ENCODE measurements around the gene CDC42EP3. TPM values are rescaled to one million over a fixed set of nuclear protein-coding genes. Genes with fewer than 3 reads are reported as not detected.

The CDC42EP3 gene
- total RNA-seq, 1 experiment from 2014 or later, result 31.5 TPM

DNA sequence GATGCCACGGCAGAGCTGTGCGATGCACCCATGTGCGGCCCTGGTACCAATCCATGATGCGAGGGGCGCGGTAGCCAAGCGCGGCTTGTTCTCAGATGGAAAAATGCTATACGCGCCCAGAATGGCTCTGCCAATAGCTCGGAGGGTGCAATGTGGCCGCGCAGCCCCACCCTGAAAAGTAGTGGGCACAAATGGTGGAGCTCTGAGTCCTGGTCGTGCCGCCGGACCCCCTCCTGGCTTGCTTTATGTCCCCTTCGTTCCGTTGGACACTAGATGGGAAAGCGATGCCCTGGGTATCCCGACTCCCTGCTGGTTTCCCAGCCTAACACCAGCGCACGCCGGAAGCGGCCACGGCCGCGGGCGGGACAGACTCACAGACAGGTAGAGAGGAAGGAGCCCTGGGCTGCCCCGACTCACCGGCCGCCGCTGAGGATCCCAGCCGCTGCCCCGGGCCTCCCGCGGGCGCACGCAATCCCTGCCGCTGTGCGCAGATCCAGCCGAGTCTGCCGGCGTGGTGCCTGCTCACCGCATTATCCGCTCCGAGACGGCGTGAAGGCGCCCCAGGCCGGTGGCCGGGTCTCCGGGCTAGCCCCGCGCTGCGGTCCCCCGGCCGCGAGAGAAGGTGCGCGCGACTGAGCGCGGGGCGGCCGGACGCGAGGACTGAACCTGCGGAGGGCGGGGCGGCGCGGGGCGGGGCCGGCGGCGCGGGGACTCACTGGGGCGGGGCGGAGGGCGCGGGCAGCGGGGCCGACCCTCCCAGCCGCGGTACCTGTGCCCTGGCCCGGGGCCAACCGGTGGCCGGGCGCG, at the start of gene CDC42EP3 (continued):
- TF ChIP-seq, protein P1, sequence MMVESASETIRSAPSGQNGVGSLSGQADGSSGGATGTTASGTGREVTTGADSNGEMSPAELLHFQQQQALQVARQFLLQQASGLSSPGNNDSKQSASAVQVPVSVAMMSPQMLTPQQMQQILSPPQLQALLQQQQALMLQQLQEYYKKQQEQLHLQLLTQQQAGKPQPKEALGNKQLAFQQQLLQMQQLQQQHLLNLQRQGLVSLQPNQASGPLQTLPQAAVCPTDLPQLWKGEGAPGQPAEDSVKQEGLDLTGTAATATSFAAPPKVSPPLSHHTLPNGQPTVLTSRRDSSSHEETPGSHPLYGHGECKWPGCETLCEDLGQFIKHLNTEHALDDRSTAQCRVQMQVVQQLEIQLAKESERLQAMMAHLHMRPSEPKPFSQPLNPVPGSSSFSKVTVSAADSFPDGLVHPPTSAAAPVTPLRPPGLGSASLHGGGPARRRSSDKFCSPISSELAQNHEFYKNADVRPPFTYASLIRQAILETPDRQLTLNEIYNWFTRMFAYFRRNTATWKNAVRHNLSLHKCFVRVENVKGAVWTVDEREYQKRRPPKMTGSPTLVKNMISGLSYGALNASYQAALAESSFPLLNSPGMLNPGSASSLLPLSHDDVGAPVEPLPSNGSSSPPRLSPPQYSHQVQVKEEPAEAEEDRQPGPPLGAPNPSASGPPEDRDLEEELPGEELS (CRISPR knock-in tag; IDR thresholded peaks at IDR 0.05), result peak; percentile 80; the same call in 1 of the 2 replicates
- TF ChIP-seq, protein P2, sequence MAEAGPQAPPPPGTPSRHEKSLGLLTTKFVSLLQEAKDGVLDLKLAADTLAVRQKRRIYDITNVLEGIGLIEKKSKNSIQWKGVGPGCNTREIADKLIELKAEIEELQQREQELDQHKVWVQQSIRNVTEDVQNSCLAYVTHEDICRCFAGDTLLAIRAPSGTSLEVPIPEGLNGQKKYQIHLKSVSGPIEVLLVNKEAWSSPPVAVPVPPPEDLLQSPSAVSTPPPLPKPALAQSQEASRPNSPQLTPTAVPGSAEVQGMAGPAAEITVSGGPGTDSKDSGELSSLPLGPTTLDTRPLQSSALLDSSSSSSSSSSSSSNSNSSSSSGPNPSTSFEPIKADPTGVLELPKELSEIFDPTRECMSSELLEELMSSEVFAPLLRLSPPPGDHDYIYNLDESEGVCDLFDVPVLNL (CRISPR knock-in tag; IDR thresholded peaks at IDR 0.05; ENCODE audit: borderline replicate concordance, low read depth), result peak; percentile 56; the same call in 1 of the 2 replicates
- TF ChIP-seq ETV6 (CRISPR knock-in tag; IDR thresholded peaks at IDR 0.05) (peak; percentile 81), FOXP1 (CRISPR knock-in tag; IDR thresholded peaks at IDR 0.05; ENCODE audit: borderline replicate concordance) (peak; percentile 55), CBFB (CRISPR knock-in tag; IDR thresholded peaks at IDR 0.05; ENCODE audit: low read depth) (no peak), TP53 (CRISPR knock-in tag; IDR thresholded peaks at IDR 0.05) (no peak), ATF1 (CRISPR knock-in tag; IDR thresholded peaks at IDR 0.05) (no peak), NR3C1 (CRISPR knock-in tag; conservative IDR thresholded peaks at IDR 0.05; ENCODE audit: low read depth) (no peak), FOXJ3 (CRISPR knock-in tag; IDR thresholded peaks at IDR 0.05; ENCODE audit: borderline replicate concordance) (no peak), SP1 (CRISPR knock-in tag; conservative IDR thresholded peaks at IDR 0.05) (peak; percentile 59), ZBTB21 (CRISPR knock-in tag; IDR thresholded peaks at IDR 0.05; ENCODE audit: borderline replicate concordance) (0 out of 2 replicates have a peak, but pooled peaks have one; percentile 44), SOX15 (CRISPR knock-in tag; IDR thresholded peaks at IDR 0.05) (no peak), KAT7 (CRISPR knock-in tag; IDR thresholded peaks at IDR 0.05; ENCODE audit: borderline replicate concordance) (peak; percentile 56; the same call in 1 of the 2 replicates), SMAD4 (CRISPR knock-in tag; IDR thresholded peaks at IDR 0.05) (no peak)
- TF ChIP-seq, protein P3, sequence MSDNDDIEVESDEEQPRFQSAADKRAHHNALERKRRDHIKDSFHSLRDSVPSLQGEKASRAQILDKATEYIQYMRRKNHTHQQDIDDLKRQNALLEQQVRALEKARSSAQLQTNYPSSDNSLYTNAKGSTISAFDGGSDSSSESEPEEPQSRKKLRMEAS (CRISPR knock-in tag; IDR thresholded peaks at IDR 0.05), result peak; percentile 45; the same call in 1 of the 2 replicates
- TF ChIP-seq, protein P4, sequence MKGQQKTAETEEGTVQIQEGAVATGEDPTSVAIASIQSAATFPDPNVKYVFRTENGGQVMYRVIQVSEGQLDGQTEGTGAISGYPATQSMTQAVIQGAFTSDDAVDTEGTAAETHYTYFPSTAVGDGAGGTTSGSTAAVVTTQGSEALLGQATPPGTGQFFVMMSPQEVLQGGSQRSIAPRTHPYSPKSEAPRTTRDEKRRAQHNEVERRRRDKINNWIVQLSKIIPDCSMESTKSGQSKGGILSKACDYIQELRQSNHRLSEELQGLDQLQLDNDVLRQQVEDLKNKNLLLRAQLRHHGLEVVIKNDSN (CRISPR knock-in tag; IDR thresholded peaks at IDR 0.05), result no peak
- TF ChIP-seq, protein P5, sequence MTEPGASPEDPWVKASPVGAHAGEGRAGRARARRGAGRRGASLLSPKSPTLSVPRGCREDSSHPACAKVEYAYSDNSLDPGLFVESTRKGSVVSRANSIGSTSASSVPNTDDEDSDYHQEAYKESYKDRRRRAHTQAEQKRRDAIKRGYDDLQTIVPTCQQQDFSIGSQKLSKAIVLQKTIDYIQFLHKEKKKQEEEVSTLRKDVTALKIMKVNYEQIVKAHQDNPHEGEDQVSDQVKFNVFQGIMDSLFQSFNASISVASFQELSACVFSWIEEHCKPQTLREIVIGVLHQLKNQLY (CRISPR knock-in tag; IDR thresholded peaks at IDR 0.05), result no peak
- TF ChIP-seq, protein P6, sequence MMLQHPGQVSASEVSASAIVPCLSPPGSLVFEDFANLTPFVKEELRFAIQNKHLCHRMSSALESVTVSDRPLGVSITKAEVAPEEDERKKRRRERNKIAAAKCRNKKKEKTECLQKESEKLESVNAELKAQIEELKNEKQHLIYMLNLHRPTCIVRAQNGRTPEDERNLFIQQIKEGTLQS (CRISPR knock-in tag; conservative IDR thresholded peaks at IDR 0.05), result no peak
- TF ChIP-seq, protein P7, sequence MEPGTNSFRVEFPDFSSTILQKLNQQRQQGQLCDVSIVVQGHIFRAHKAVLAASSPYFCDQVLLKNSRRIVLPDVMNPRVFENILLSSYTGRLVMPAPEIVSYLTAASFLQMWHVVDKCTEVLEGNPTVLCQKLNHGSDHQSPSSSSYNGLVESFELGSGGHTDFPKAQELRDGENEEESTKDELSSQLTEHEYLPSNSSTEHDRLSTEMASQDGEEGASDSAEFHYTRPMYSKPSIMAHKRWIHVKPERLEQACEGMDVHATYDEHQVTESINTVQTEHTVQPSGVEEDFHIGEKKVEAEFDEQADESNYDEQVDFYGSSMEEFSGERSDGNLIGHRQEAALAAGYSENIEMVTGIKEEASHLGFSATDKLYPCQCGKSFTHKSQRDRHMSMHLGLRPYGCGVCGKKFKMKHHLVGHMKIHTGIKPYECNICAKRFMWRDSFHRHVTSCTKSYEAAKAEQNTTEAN (CRISPR knock-in tag; IDR thresholded peaks at IDR 0.05), result 0 out of 2 replicates have a peak, but pooled peaks have one; percentile 54
- TF ChIP-seq, protein P8, sequence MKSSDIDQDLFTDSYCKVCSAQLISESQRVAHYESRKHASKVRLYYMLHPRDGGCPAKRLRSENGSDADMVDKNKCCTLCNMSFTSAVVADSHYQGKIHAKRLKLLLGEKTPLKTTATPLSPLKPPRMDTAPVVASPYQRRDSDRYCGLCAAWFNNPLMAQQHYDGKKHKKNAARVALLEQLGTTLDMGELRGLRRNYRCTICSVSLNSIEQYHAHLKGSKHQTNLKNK (CRISPR knock-in tag; IDR thresholded peaks at IDR 0.05), result no peak
- TF ChIP-seq, protein P9, sequence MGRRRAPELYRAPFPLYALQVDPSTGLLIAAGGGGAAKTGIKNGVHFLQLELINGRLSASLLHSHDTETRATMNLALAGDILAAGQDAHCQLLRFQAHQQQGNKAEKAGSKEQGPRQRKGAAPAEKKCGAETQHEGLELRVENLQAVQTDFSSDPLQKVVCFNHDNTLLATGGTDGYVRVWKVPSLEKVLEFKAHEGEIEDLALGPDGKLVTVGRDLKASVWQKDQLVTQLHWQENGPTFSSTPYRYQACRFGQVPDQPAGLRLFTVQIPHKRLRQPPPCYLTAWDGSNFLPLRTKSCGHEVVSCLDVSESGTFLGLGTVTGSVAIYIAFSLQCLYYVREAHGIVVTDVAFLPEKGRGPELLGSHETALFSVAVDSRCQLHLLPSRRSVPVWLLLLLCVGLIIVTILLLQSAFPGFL (CRISPR knock-in tag; IDR thresholded peaks at IDR 0.05; ENCODE audit: borderline replicate concordance), result no peak
